ENCODE measurements around the gene TGM4.

- no peak for TF ChIP-seq CTCF (IDR thresholded peaks at IDR 0.05)
- no peak for TF ChIP-seq POLR2A (IDR thresholded peaks at IDR 0.05)
These were observed 36.3 kb downstream of the TGM4 start for GRCh38 chr3:44910693-44911092.
